HUES64 (cell line): Measurements from ENCODE around the gene MMP11.

Experiments
- H3K27ac ChIP-seq: 2 replicates; pipeline ENCODE4 v1.7.0; 2013; ENCODE audit warnings: low read depth, low read length, inconsistent platforms
- H3K27me3 ChIP-seq: 2 replicates; pipeline ENCODE4 v1.6.1; 2013; ENCODE audit warnings: mild to moderate bottlenecking, low read length; ENCODE audit not compliant: insufficient read depth
- H3K36me3 ChIP-seq: 2 replicates; pipeline ENCODE4 v1.6.1; 2013; ENCODE audit warnings: mild to moderate bottlenecking, low read length; ENCODE audit not compliant: insufficient read depth
- H3K4me1 ChIP-seq: 2 replicates; pipeline ENCODE4 v1.6.1; 2013; ENCODE audit warnings: mild to moderate bottlenecking, low read length, moderate library complexity; ENCODE audit not compliant: insufficient read depth
- H3K4me3 ChIP-seq: 2 replicates; pipeline ENCODE4 v1.5.1; 2013; ENCODE audit warnings: mild to moderate bottlenecking, low read length, moderate library complexity
- H3K9ac ChIP-seq: 2 replicates; pipeline ENCODE4 v1.6.1; 2013; ENCODE audit warnings: mild to moderate bottlenecking, low read depth, low read length
- H3K9me3 ChIP-seq: 2 replicates; pipeline ENCODE4 v1.6.1; 2013; ENCODE audit warnings: low read depth, low read length; ENCODE audit not compliant: insufficient read depth
- WGBS: fragments of 150-250, 120-280 bp; methylation state at CpG from one replicate; pipeline ENCODE4 v1.1.7; 2013; ENCODE audit warnings: missing lambda C conversion rate; 5-methylcytosine and 5-hydroxymethylcytosine counted together

The MMP11 gene

GRCh38 chr22:23825246-23825905 lies 52.7 kb downstream of the MMP11 start:
- Histone ChIP-seq H3K4me1 (no peaks in the 10 kb centered on the region), H3K4me3 (no peak overlapping the region), H3K27ac (no peak overlapping the region), H3K9me3 (no peaks in the 10 kb centered on the region), H3K9ac (no peak overlapping the region), H3K36me3 (peaks cover 90% of the 10 kb centered on the region), H3K27me3 (no peaks in the 10 kb centered on the region)
- WGBS = 94% methylated on average over 12 of the region's 12 CpGs

- Histone ChIP-seq H3K27me3 (no peaks in the 10 kb centered on the region), H3K4me1 (no peaks in the 10 kb centered on the region), H3K9me3 (no peaks in the 10 kb centered on the region), H3K4me3 (no peak overlapping the region), H3K27ac (no peak overlapping the region), H3K9ac (no peak overlapping the region), H3K36me3 (peaks cover 87% of the 10 kb centered on the region)
- WGBS = 91% methylated on average over 15 of the region's 15 CpGs
Measured at GRCh38 chr22:23826510-23827350, 54.1 kb downstream of the MMP11 start.

GRCh38 chr22:23827351-23827995 lies 54.8 kb downstream of the MMP11 start:
- no peaks in the 10 kb centered on the region for H3K9me3 ChIP-seq
- WGBS = 89% methylated on average over 11 of the region's 11 CpGs
- no peaks in the 10 kb centered on the region for H3K27me3 ChIP-seq
- peaks cover 87% of the 10 kb centered on the region for H3K36me3 ChIP-seq
- no peaks in the 10 kb centered on the region for H3K4me1 ChIP-seq
- no peak overlapping the region for H3K27ac ChIP-seq
- no peak overlapping the region for H3K4me3 ChIP-seq
- no peak overlapping the region for H3K9ac ChIP-seq

DNA sequence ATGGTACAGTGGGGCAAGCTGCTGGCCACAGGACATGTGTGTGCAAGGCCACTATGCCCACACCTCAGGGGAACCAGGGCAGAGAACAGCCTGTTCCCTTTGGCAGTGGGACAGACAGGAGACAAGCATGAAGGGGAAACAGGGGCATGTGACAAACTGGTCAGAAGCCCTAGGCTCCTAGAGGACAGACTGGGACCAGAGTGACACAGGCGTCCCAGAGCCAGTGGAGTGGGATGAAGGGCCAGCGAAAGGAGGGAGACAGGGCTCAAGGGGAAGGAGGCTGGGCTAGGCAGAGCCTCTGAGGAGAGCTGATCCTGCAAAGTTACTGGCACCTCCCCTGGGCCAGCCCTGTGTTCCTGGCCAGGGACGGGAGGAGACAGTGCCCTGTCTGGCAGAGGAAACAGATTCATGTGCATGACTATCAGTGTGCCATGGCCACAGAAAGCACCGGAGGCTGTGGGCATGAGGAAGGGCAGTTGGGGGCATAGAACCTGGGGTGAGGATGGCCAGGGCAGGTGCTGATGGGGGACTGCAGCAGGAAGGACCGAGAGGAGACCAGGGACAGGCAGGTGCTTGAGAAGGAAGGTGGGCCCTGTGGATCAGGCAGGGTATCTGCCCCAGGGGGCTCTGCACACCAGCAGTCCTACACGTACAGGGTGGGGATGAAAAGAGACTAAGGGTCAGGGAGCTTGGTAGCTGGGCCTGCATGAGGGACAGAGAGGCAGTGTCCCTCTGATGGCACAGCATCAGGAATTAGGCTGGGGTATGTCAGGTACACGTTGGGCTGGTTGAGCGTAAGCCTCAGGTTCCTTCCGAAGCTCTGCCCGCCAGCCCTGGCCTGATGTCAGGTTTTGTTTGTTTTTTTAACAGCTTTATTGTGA lies 56.4 kb downstream of the MMP11 start:
- H3K36me3 ChIP-seq = peaks cover 89% of the 10 kb centered on the region
- H3K9me3 ChIP-seq = no peaks in the 10 kb centered on the region

GRCh38 chr22:23829845-23830372 lies 57.3 kb downstream of the MMP11 start:
- Histone ChIP-seq H3K27ac (no peak overlapping the region), H3K4me3 (no peak overlapping the region), H3K4me1 (no peaks in the 10 kb centered on the region), H3K9me3 (no peaks in the 10 kb centered on the region), H3K9ac (no peak overlapping the region), H3K36me3 (peaks cover 87% of the 10 kb centered on the region), H3K27me3 (no peaks in the 10 kb centered on the region)
- 97% methylated on average over 7 of the region's 7 CpGs for WGBS

More for the DNA sequence above, 56.4 kb downstream of the MMP11 start:
- WGBS = 93% methylated on average over 9 of the region's 10 CpGs
- no peaks in the 10 kb centered on the region for H3K4me1 ChIP-seq
- H3K27me3 ChIP-seq = no peaks in the 10 kb centered on the region
- no peak overlapping the region for H3K4me3 ChIP-seq
- no peak overlapping the region for H3K9ac ChIP-seq
- H3K27ac ChIP-seq = no peak overlapping the region

GRCh38 chr22:23831261-23831660 lies 58.6 kb downstream of the MMP11 start:
- no peaks in the 10 kb centered on the region for H3K9me3 ChIP-seq
- H3K4me3 ChIP-seq = no peak overlapping the region
- no peaks in the 10 kb centered on the region for H3K27me3 ChIP-seq
- H3K9ac ChIP-seq = no peak overlapping the region
- WGBS = 96% methylated on average over 8 of the region's 8 CpGs
- H3K27ac ChIP-seq = no peak overlapping the region
- no peaks in the 10 kb centered on the region for H3K4me1 ChIP-seq
- H3K36me3 ChIP-seq = peaks cover 88% of the 10 kb centered on the region

- Histone ChIP-seq H3K4me1 (no peaks in the 10 kb centered on the region), H3K36me3 (peaks cover 84% of the 10 kb centered on the region), H3K4me3 (no peak overlapping the region), H3K27me3 (no peaks in the 10 kb centered on the region), H3K27ac (no peak overlapping the region), H3K9me3 (no peaks in the 10 kb centered on the region), H3K9ac (no peak overlapping the region)
- 93% methylated on average over 10 of the region's 10 CpGs for WGBS
Measured at GRCh38 chr22:23831781-23832180, 59.1 kb downstream of the MMP11 start.

DNA sequence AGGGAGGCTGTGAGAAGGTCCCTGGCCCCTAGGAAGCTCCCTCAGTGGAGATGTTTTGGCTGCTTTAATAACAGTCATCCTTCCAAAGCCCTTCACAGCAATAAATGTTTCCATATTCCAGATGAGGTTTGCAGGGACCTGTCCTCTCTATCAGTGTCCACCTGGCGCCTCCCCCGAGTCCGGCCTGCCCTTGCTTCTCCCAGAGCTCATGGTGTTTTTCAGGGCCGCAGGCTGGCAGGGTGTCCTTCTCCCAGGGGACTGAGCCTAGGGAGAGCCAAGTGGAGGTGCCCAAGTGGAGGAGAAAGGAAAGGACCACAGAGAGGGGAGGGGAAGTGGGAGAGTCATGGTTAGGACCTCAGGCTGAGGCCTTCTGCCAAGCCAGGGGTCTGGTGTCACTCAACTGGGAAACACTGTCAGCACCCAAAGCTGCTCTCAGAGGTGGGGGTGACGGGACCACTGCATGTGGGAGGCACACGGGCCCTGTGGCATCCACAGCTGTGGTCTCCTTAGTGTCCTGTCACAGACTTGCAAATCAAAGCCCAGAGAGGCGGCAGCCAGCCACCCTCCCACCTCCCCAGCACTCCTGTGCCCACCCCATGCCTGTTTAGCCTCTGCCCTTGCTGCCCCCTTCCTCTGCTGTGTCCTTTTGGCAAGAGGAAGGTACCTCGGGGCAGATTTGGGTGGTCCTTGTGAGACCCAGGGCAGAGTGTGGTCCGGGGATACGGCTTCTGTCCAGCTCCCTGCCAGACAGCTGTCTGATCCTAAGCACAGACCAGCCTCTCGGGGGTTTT lies 59.8 kb downstream of the MMP11 start:
- Histone ChIP-seq H3K27me3 (no peaks in the 10 kb centered on the region), H3K4me1 (no peaks in the 10 kb centered on the region), H3K27ac (no peak overlapping the region), H3K4me3 (no peak overlapping the region), H3K36me3 (peaks cover 77% of the 10 kb centered on the region), H3K9me3 (no peaks in the 10 kb centered on the region), H3K9ac (no peak overlapping the region)
- 84% methylated on average over 11 of the region's 11 CpGs for WGBS

DNA sequence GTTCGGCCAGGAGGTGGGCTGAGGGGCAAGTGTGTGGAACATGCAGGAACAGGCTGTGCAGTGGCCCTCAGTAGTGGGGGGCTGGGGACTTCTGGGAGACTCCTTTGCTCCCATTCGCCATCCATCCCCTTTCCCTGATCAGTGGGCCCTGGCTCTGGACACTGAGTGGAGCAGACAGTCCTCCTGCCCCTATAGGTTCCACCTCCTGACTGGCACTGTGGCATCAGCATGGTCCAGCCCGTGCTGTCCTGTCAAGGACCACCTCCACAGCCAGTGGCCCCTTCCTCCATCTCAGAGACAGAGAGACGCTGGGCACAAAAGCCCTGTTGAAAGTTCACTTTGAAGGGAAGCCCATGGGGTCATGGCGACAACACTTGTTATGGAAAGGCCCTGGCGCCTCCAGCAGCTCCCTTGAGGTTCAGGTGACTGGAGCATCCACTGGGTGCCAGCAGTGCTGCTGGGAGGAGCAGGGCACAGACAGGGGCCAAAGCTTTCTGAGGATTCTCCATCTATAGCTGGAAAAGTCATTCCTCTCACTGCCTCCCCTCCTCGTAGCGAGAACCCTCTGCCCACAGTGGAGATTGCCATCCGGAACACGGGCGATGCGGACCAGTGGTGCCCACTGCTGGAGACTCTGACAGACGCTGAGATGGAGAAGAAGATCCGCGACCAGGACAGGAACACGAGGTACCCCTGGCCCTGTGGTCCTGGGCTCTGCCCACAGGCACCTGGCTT lies 60.5 kb downstream of the MMP11 start:
- Histone ChIP-seq H3K9ac (no peak overlapping the region), H3K4me1 (peaks cover 2% of the 10 kb centered on the region; the same call in 1 of the 2 replicates), H3K27ac (no peak overlapping the region), H3K9me3 (no peaks in the 10 kb centered on the region), H3K27me3 (no peaks in the 10 kb centered on the region), H3K4me3 (no peak overlapping the region), H3K36me3 (peaks cover 73% of the 10 kb centered on the region)
- 88% methylated on average over 16 of the region's 16 CpGs for WGBS
